SU-DHL-6 (cell line): ENCODE measurements around the gene BTBD1.

ENCODE experiments used
- EZH2phosphoT487 ChIP-seq: fragments of 200-600 bp; sonication (generic), shearing (Covaris generic); conservative IDR thresholded peaks from 2 replicates; pipeline ENCODE4 v1.6.1; 2018; ENCODE audit warnings: mild to moderate bottlenecking, antibody characterized with exemption, low read length, moderate library complexity, mixed read lengths
- TF ChIP-seq, protein P1 (sequence below): fragments of 200-600 bp; sonication (generic); IDR thresholded peaks from one replicate; pipeline ENCODE4 v1.5.1; 2017; ENCODE audit warnings: antibody characterized with exemption, mild to moderate bottlenecking, low read length, moderate library complexity; ENCODE audit not compliant: insufficient read depth, poor library complexity, severe bottlenecking

DNA sequence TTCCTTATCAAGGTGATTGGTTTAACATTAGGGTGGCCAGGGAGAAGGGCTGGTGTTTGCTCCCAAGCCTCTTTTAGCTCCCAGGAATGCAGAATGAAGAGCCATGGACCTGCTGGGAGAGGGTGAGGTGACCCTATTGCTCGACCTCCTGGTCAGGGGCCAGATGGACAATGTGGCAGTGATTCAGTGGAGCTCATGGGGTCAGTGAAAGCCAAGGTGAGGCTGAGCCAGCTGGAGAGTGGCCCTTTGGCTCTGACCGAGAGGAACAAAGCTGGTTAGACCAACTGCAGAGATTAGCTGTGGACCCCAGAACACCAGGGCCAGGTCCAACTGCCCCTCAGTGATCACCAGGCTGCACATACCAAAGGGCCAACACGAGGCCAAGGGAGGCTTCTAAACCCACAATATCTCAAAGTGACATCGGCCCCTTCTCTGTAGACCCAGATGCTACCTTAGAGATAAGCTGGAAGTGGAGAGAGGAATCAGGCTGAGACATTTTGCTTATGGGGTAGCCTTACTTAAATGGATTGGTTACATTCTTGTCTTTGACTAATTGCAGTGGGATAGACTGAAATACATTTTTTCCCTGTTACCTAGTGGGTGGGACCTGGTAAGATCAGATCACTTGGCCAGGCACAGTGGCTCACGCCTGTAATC lies 15.8 kb upstream of the BTBD1 start:
- TF ChIP-seq, protein P1, sequence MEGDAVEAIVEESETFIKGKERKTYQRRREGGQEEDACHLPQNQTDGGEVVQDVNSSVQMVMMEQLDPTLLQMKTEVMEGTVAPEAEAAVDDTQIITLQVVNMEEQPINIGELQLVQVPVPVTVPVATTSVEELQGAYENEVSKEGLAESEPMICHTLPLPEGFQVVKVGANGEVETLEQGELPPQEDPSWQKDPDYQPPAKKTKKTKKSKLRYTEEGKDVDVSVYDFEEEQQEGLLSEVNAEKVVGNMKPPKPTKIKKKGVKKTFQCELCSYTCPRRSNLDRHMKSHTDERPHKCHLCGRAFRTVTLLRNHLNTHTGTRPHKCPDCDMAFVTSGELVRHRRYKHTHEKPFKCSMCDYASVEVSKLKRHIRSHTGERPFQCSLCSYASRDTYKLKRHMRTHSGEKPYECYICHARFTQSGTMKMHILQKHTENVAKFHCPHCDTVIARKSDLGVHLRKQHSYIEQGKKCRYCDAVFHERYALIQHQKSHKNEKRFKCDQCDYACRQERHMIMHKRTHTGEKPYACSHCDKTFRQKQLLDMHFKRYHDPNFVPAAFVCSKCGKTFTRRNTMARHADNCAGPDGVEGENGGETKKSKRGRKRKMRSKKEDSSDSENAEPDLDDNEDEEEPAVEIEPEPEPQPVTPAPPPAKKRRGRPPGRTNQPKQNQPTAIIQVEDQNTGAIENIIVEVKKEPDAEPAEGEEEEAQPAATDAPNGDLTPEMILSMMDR, result no peak
- TF ChIP-seq EZH2phosphoT487, result no peak
